ENCODE data around the gene CMIP. TPM values are rescaled to one million over a fixed set of nuclear protein-coding genes. Genes with fewer than 3 reads are reported as not detected.

CMIP gene
- polyA plus RNA-seq, 1 experiment = 4.9 TPM

DNA sequence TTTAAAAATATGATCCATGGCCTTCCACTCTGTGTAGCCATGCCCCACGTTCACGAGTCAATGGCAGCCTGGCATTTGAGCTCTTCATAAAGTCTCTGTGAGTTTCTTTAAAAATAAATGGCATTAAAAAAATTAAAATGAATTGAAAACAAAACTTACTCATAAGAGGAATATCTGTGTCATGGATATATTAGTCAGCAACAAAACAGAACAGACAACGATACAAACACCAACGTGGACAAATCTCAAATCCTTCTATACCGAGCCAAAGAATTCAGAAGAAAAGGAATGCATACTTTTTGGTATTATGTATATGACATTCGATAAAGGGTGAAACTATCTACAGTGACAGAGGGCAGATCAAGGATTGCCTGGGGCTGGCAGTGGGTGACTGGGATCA is 8.2 kb upstream of the CMIP start:
- peaks cover 2% of the 10 kb centered on the region; the same call in 1 of the 2 replicates for H3K27me3 ChIP-seq (ENCODE audit: control insufficient read depth, insufficient read depth, low read length)
- DNase-seq (ENCODE audit: low read depth) = no peak
- no peak overlapping the region for H3K4me3 ChIP-seq (ENCODE audit: low read depth, low read length)
- H3K36me3 ChIP-seq (ENCODE audit: control insufficient read depth, insufficient read depth, low read length) = no peaks in the 10 kb centered on the region
- POLR2A ChIA-PET = interaction anchor here (0.6 kb wide), 1 partner anchor 9 kb away, joined by 13 read pairs; no protein-coding TSS in a partner anchor
- CTCF ChIA-PET = no interaction called here
- TF ChIP-seq, protein P1, sequence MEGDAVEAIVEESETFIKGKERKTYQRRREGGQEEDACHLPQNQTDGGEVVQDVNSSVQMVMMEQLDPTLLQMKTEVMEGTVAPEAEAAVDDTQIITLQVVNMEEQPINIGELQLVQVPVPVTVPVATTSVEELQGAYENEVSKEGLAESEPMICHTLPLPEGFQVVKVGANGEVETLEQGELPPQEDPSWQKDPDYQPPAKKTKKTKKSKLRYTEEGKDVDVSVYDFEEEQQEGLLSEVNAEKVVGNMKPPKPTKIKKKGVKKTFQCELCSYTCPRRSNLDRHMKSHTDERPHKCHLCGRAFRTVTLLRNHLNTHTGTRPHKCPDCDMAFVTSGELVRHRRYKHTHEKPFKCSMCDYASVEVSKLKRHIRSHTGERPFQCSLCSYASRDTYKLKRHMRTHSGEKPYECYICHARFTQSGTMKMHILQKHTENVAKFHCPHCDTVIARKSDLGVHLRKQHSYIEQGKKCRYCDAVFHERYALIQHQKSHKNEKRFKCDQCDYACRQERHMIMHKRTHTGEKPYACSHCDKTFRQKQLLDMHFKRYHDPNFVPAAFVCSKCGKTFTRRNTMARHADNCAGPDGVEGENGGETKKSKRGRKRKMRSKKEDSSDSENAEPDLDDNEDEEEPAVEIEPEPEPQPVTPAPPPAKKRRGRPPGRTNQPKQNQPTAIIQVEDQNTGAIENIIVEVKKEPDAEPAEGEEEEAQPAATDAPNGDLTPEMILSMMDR (IDR thresholded peaks at IDR 0.05; ENCODE audit: insufficient read depth, low read depth, low read length) = no peak

DNA sequence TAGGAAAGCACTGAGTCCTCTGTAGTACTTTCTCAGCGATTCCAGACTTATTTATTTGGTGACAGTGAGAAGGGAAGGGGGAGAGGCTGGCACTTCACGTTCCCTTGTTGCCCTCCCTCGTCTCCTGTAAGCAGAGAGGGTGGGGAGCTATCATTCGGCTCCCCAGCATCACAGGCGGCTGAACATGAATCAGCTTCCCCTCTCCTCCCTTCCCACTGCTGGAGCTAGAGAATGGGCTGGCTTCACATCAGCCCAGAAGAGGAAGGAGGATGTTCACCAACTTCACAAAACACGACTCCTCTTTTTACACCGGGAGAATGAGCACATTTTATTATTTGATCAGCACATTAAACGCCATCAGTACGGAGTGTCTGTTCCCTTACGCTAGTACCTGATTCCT is 6.7 kb upstream of the CMIP start:
- Histone ChIP-seq H3K27me3 (ENCODE audit: control insufficient read depth, insufficient read depth, low read length) (peaks cover 7% of the 10 kb centered on the region), H3K36me3 (ENCODE audit: control insufficient read depth, insufficient read depth, low read length) (no peaks in the 10 kb centered on the region), H3K4me3 (ENCODE audit: low read depth, low read length) (no peak overlapping the region)
- ChIA-PET CTCF (no interaction called here), POLR2A (no interaction called here)
- TF ChIP-seq, protein P1 (IDR thresholded peaks at IDR 0.05; ENCODE audit: insufficient read depth, low read depth, low read length) = no peak
- DNase-seq (ENCODE audit: low read depth) = no peak

DNA sequence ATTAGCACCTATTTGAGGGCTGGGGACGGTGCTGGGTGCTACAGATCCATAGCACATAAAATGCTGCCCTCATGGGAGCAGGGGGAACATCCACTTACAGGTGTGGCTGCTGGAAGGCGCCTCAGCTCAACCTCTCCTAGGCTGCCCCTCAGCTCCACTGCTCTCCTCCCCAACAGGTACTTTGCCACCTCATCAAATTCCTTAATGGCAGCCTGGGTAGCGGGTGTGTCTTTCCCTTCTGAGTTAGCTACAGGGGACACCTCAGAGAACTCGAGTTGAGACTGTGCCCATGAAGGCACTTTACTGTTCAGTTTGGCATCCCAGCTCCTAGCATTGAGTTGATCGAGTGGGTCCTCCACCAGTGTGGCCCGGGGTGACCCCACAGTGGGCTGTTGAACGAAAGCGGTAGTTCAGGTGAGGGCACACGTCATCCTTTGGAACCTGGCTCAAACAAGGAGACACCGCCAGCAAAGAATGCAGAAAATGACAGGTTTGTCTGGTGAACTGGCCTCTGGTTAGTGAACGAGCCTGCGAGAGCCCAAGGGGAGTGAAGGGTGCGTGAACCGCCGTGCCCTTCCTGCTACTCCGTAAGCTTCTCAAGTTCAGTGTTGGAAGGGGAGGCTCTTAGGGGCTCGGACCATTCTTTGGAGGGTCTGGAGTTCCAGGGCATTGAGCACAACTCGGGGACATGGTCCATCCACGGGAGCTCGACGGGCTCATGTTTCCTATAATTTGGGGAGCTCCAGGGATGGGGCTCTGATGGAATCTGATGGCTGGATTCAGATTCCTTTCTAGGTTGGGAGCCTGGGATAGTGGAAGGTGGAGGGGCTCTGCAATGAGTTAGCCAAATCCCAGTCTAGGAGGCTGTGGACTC is 3.5 kb upstream of the CMIP start:
- Histone ChIP-seq H3K36me3 (ENCODE audit: control insufficient read depth, insufficient read depth, low read length) (no peaks in the 10 kb centered on the region), H3K4me3 (ENCODE audit: low read depth, low read length) (no peak overlapping the region), H3K27me3 (ENCODE audit: control insufficient read depth, insufficient read depth, low read length) (peaks cover 7% of the 10 kb centered on the region)
- no peak for DNase-seq (ENCODE audit: low read depth)
- ChIA-PET POLR2A (no interaction called here), CTCF (interaction anchor here (1.0 to 1.9 kb wide), 3 partner anchors 12 to 182 kb away, joined by 3 to 5 read pairs (median 4); no protein-coding TSS in a partner anchor)
- TF ChIP-seq, protein P1 (IDR thresholded peaks at IDR 0.05; ENCODE audit: insufficient read depth, low read depth, low read length) = no peak

DNA sequence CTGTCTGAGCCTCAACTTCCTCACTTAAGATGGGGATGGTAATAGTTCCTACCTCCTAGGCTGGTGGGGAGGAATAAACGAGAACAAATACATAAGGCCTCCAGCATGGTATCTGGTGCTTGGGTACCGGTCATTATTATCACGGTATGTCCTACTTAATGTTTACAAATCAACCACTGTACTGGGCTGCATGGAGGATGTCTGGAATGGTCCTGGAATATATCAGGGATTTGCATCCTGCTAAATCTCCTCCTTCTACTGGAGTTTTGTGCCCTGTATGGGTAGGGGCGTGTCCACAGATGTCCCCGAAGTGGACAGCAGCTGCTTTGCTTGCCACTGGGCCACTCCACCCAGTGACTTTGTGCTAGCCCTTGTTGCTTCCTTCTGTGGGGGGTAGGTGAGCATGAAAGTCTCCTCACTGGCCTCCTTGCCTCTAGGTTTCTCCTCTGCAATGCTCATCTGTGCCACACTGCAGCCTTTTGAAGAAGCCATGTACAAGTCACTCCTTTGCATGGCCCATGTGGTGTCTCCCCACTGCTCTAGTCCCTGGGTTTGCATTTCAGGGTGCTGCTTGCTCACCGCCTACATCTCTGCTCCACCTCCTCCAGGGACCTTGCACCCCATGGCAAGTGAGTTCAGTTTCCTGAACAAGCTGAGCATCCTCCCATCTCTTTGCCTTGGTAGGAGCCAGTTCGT is 2.2 kb upstream of the CMIP start:
- TF ChIP-seq, protein P1 (IDR thresholded peaks at IDR 0.05; ENCODE audit: insufficient read depth, low read depth, low read length) = no peak
- Histone ChIP-seq H3K27me3 (ENCODE audit: control insufficient read depth, insufficient read depth, low read length) (peaks cover 7% of the 10 kb centered on the region), H3K4me3 (ENCODE audit: low read depth, low read length) (no peak overlapping the region), H3K36me3 (ENCODE audit: control insufficient read depth, insufficient read depth, low read length) (no peaks in the 10 kb centered on the region)
- no peak for DNase-seq (ENCODE audit: low read depth)
- ChIA-PET POLR2A (no interaction called here), CTCF (interaction anchor here (0.9 to 1.4 kb wide), 2 partner anchors 9 to 38 kb away, joined by 4 read pairs; no protein-coding TSS in a partner anchor)
